Measurements from ENCODE around the gene MEF2B.
A peak's percentile ranks its signal among the peaks of the same experiment; 100 is the strongest.
"Not testable (repeated sequence)": the region's sequence is repeated elsewhere in the genome, so short reads cannot be mapped to it uniquely, and the experiment has no call there.

The MEF2B gene

DNA sequence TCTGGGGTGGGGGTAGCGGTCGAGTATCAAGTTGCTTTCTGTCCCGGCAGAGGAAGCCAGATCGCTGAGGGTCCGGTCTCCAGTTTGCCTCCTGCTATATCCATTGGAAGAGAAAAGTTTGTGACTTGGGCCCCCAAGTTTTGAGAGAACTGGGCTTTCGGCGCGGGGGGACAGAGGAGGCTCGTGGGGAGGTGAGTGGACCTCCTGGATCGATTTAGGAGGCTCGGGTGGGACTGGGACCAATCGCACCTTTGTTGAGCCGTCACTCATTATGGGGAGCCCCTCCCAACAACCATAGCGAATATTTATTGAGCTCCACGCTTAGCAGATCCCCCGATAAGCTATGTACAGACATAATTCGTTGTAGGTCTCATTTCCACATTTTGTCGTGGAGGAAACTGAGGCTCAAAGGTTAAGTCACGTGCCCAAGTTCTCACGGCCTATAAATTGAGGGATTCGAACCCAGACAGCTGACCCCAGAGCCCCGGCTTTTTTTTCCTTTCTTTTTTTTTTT is 22.9 kb upstream of the MEF2B start:
- DNase-seq: no peak

DNA sequence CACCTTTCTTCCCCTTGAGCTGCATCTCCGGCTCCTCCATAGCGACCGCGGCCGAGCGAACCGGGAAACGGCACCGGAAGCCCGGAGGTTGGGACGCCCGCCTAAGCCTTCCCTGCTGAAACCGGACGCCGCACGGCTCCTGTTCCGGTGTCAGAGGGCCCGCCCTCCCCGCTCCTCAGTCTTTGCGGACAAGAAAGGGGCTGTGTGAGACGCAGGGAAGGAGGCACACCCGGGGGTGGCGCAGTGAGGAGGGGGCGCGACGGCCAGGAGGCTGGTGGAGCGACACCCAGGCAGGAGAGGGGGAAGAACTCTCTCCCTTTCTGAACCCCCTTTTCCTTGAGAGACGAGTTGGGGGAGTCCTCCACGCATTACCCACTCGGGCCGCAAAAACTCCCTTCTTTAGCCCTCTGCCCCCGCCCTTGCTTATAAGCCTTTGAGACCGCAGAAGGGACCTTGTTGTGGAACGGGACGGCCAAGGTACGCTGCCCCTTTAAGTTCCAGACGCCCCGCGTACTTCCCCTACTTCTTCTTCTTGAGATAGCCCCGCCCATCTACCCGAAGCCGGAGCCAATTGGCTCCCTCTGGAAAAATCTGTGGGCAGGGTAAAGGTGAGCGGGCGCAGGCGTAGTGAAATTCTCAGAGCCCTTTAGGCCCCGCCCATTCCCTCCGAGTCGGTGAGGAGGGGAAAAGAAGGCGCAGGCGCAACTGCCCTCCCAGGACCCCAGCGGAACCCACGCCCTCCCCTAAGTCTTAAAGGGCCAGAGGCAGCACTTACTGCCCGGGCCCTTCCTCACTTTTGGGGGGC is 22.2 kb upstream of the MEF2B start, which contains the start of the genes BORCS8 and RFXANK:
TSS of gene BORCS8 (minus strand) at position 75 of the 805 bp plus-strand sequence. CDS start at position 40, 35 bp downstream.
TSS of gene RFXANK (plus strand) at position 181 of the 805 bp plus-strand sequence. CDS start 1,689 bp downstream, outside the sequence.
- peak; percentile 99 for DNase-seq

- no peak for DNase-seq
Measured at GRCh38 chr19:19191768-19192077, 21.7 kb upstream of the MEF2B start.

DNA sequence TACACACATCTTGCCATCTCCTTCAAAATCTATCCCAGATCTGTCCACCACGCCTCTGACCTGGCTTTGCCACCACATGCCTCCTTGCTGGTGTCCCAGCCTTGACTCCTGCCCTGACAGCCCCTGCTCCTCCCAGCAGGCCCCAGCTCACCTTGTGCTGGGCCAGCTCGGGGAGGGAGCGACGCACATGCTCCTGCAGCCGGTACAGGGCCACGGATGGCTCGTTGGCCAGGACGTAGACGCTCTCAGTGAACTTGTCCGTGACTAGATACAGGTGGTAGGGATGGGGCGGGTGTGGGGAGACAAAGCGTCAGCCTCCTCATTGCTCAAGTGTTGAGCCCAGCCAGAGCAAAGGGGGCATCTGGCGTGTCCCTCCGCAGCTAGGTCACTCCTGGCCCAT is 16.7 kb upstream of the MEF2B start:
- no peak for DNase-seq

DNA sequence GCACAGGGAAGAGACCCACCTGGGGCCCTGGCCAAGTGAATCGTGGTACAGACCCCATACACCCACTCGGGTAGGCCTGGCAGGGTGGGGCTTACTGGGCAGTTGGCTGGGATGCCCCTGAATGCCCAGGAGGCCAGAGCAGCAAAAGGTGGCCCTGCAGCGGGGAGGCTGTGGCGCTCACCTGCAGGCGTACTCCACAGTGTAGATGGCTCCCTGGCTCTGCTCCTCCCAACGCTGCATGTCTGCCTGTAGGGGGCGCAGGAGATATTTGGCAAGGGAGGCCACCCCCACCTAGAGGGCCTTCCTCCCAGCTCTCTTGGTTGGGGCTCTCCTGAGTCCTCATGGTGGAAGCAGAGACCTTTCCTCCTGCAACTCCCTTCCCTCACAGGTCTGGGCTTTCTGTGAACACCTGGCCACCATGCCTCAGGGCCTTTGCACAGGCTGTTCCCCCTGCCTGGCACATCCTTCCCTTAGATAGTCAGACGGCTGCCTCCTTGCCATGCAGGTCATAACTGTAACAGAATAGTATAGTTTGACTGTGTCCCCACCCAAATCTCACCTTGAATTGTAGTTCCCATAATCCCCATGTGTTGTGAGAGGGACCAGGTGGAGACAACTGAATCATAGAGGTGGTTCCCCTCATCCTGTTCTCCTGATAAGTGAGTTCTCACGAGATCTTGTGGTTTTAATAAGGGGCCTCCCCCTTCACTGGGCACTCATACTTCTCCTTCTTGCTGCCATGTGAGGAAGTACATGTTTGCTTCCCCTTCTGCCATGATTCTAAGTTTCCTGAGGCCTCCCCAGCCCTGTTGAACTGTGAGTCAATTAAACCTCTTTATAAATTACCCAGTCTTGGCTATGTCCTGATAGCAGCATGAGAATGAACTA is 16.0 kb upstream of the MEF2B start:
- DNase-seq: peak; percentile 18

GRCh38 chr19:19181488-19181998 is 11.5 kb upstream of the MEF2B start:
- DNase-seq: no peak

- DNase-seq: no peak
Measured at GRCh38 chr19:19179548-19180441, 9.7 kb upstream of the MEF2B start.

- no peak for DNase-seq
Measured at GRCh38 chr19:19176950-19177349, 6.9 kb upstream of the MEF2B start.

GRCh38 chr19:19173243-19173642 is 3.2 kb upstream of the MEF2B start:
- DNase-seq: not testable (repeated sequence)

- DNase-seq: no peak
Measured at GRCh38 chr19:19171821-19172532, 1.9 kb upstream of the MEF2B start.

GRCh38 chr19:19170873-19171672 is 1.0 kb upstream of the MEF2B start:
- no peak for DNase-seq

GRCh38 chr19:19169236-19170052 is 619 bp downstream of the MEF2B start:
- DNase-seq: no peak

GRCh38 chr19:19167612-19168011 is 2.5 kb downstream of the MEF2B start:
- DNase-seq: no peak

GRCh38 chr19:19165396-19165795 is 4.7 kb downstream of the MEF2B start:
- no peak for DNase-seq

GRCh38 chr19:19162495-19162894 is 7.6 kb downstream of the MEF2B start:
- no peak for DNase-seq

GRCh38 chr19:19160461-19161035 is 9.5 kb downstream of the MEF2B start:
- no peak for DNase-seq

GRCh38 chr19:19159534-19159933 is 10.5 kb downstream of the MEF2B start:
- DNase-seq: no peak

- DNase-seq: no peak
Measured at GRCh38 chr19:19157808-19158207, 12.3 kb downstream of the MEF2B start.

DNA sequence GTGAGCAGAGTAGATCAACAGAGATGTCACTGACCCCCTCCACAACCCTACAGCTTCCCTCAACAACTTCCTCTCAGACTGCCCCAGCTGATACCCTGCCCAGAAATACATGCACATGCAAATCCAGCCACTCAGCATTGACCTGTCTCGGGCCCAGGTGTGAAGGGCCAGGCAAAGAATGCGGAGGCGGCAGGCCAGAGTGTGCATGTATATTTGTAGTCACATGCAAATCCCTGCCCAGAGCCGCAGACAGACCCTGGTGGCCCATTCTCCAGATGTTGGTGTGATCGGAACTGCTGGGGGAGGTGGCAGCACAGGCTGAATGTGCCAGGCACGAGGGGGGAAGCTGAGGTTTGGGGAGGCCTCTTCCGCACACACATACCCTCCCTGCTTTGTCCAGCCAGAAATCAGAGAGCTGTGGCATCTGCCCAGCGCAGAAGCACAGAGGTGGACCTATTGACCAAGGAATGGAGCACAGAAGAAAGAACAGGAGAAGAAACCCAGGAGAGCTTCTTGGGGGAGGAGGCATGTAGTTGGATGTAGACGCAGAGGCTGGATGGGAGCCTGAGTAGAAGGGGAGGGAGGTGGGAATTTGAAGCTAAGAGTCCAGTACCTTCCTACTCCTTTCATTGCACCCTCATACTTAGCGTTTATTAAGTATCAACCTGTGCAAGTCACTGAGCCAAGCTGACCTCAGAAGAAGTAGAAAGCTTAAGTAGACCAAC is 14.4 kb downstream of the MEF2B start:
- no peak for DNase-seq

All from NCI-H1694 (cell line).